Measurements from ENCODE around the gene LAMA3. TPM values are rescaled to one million over a fixed set of nuclear protein-coding genes. Genes with fewer than 3 reads are reported as not detected.

The LAMA3 gene
- total and polyA plus RNA-seq, 10 of the 15 experiments (the other 5 are each of a cell fraction or from before 2014, with no cell fraction given), result 0.37 to 6.5 (median 5.4) TPM

- H3K9me3 ChIP-seq (replicated peaks; ENCODE audit: control insufficient read depth, insufficient read depth, low read length), result no peaks in the 10 kb centered on the region
- SMC1A ChIA-PET (ENCODE audit: uncharacterized antibody, unreplicated experiment), result interaction anchor here (0.9 to 4.4 kb wide), 9 partner anchors 9 to 56 kb away, joined by 3 to 21 read pairs (median 5); no protein-coding TSS in a partner anchor
- H3K27me3 ChIP-seq (replicated peaks in 1 of 2; ENCODE audit: control insufficient read depth in 2 of 2, insufficient read depth in 2 of 2, low read length in 1 of 2), result no peaks in the 10 kb centered on the region
- H3K79me2 ChIP-seq (ENCODE audit: control insufficient read depth, insufficient read depth, low read length), result no peaks in the 10 kb centered on the region
- H4K20me1 ChIP-seq (ENCODE audit: control insufficient read depth, insufficient read depth), result no peaks in the 10 kb centered on the region
- intact Hi-C loops (cut with micrococcal nuclease; ENCODE audit: unreplicated experiment) (no loop called here), in situ Hi-C loops (cut with MboI) (no loop called here)
- no peak overlapping the region for H3K4me3 ChIP-seq
- no peaks in the 10 kb centered on the region for H3K36me3 ChIP-seq (ENCODE audit: control insufficient read depth in 2 of 2, insufficient read depth in 2 of 2, low read length in 1 of 2)
- H3K4me2 ChIP-seq (ENCODE audit: control insufficient read depth, insufficient read depth), result no peak overlapping the region
- 85% methylated on average over 7 of the region's 7 CpGs for WGBS (ENCODE audit: insufficient coverage, insufficient replicate concordance, low lambda C conversion rate, missing lambda C conversion rate)
- POLR2A ChIA-PET, result interaction anchor here (0.7 kb wide), 1 partner anchor 12 kb away, joined by 3 read pairs; no protein-coding TSS in a partner anchor
- ATAC-seq (no peak), FAIRE-seq (no peak), DNase-seq (ENCODE audit: low read depth, low spot score) (no peak)
- H2AFZ ChIP-seq (ENCODE audit: control insufficient read depth, low read depth, low read length), result no peak overlapping the region
- CTCF ChIA-PET, result interaction anchor here (0.9 to 3.5 kb wide), 2 partner anchors 12 to 25 kb away, joined by 3 to 15 read pairs; no protein-coding TSS in a partner anchor
- H3K4me1 ChIP-seq (ENCODE audit: control insufficient read depth, insufficient read depth, low read length), result peaks cover 35% of the 10 kb centered on the region
- no peak overlapping the region for H3K27ac ChIP-seq (ENCODE audit: control insufficient read depth, insufficient read depth)
- RAD21 ChIA-PET (ENCODE audit: unreplicated experiment), result interaction anchor here (3.7 kb wide), 1 partner anchor 67 kb away, joined by 17 read pairs; no protein-coding TSS in a partner anchor
- no peak overlapping the region for H3K9ac ChIP-seq (ENCODE audit: control insufficient read depth, insufficient read depth, low read length)
- no TSS peak for BruUV-seq (replicated peaks)
- no peak for TF ChIP-seq CBFB (IDR thresholded peaks at IDR 0.05; ENCODE audit: low read depth)
- TF ChIP-seq SIN3A (IDR thresholded peaks at IDR 0.05; ENCODE audit: low read depth, low read length), result no peak
- no peak for TF ChIP-seq FOXK2 (IDR thresholded peaks at IDR 0.05)
- no peak for TF ChIP-seq E2F4 (IDR thresholded peaks at IDR 0.05; ENCODE audit: low read depth, low read length)
- TF ChIP-seq ELK1 (IDR thresholded peaks at IDR 0.05; ENCODE audit: low read depth, low read length), result no peak
- TF ChIP-seq GATAD2B (conservative IDR thresholded peaks at IDR 0.05; ENCODE audit: low read depth), result no peak
- TF ChIP-seq NBN (IDR thresholded peaks at IDR 0.05), result no peak
- TF ChIP-seq RCOR1 (conservative IDR thresholded peaks at IDR 0.05; ENCODE audit: low read depth, low read length), result no peak
Measured at GRCh38 chr18:23943903-23944624, 254.8 kb downstream of the LAMA3 start.

All from GM12878 (cell line).